NCI-H82 (cell line): ENCODE data around the gene ACSF3.
"Not testable (repeated sequence)": the region's sequence is repeated elsewhere in the genome, so short reads cannot be mapped to it uniquely, and the experiment has no call there.

ENCODE experiments used
- DNase-seq: peaks from one replicate; lab custom pipeline; 2025; lab: John Stamatoyannopoulos, UW

ACSF3 gene

GRCh38 chr16:89175280-89176146 lies 81.9 kb downstream of the ACSF3 start:
- DNase-seq = peak; percentile 28

- DNase-seq = no peak
These were observed 82.6 kb downstream of the ACSF3 start for GRCh38 chr16:89176147-89176690.

GRCh38 chr16:89176717-89177116 lies 83.1 kb downstream of the ACSF3 start:
- DNase-seq = no peak

DNA sequence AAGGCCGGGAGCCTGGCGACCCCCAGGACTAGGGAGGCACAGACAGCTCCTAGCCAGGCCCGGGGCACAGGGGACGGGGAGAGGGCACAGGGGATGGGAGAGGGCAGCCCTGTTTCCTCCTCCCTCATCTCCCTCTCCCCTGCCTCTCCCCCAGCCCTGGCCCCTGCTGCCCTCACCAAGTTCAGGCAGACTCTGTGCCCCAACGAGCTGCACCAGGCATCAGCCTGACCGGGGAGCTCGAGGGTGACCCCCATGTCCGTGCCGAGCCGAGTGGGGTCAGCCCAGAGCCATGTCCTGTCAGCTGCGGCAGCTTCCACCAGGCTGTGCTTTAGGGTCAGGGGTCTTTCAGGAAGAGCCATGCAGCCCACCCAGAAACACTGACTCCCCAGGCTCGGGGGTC lies 83.8 kb downstream of the ACSF3 start:
- no peak for DNase-seq

- no peak for DNase-seq
These were observed 84.9 kb downstream of the ACSF3 start for GRCh38 chr16:89178453-89179147.

- no peak for DNase-seq
These were observed 85.5 kb downstream of the ACSF3 start for GRCh38 chr16:89179148-89179484.

GRCh38 chr16:89179656-89180315 lies 86.1 kb downstream of the ACSF3 start:
- DNase-seq = no peak

DNA sequence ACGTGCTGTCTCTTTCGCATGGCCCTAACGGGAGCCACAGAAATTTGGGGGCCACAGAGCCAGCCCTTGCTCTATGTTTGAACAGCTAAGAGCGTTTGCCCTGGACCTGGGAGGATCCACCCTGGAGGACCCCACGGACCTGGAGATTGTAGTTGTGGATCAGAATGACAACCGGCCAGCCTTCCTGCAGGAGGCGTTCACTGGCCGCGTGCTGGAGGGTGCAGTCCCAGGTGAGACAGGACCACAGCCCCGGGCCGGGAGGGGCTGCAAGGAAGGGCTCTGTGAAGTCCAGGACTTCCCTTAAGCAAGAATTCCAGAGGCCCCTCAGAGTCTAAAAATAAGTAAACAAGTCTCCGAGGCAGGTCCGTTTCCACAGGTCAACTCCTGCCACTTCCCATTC lies 89.8 kb downstream of the ACSF3 start:
- no peak for DNase-seq

GRCh38 chr16:89183975-89184676 lies 90.5 kb downstream of the ACSF3 start:
- no peak for DNase-seq

DNA sequence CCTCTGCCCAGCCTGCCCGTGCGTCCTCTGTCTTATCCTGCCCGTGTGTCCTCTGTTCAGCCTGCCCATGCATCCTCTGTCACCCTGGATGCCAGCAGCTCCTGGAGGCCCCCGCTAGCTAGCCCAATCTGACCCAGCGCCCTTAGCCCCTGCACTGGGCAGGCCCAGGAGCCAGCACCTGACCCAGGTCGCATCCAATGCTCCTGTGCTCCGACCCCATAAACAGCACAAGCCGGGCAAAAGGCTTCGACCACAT lies 91.0 kb downstream of the ACSF3 start:
- no peak for DNase-seq

- DNase-seq = no peak
These were observed 91.5 kb downstream of the ACSF3 start for GRCh38 chr16:89184933-89185794.

- DNase-seq = not testable (repeated sequence)
These were observed 92.4 kb downstream of the ACSF3 start for GRCh38 chr16:89185887-89186592.

DNA sequence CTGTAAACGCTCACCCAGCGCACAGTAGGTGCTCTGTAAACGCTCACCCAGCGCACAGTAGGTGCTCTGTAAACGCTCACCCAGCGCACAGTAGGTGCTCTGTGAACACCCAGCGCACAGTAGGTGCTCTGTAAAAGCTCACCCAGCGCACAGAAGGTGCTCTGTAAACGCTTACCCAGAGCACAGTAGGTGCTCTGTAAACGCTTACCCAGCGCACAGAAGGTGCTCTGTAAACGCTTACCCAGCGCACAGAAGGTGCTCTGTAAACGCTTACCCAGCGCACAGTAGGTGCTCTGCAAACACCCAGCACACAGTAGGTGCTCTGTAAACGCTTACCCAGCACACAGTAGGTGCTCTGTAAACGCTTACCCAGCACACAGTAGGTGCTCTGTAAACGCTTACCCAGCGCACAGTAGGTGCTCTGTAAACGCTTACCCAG lies 93.0 kb downstream of the ACSF3 start:
- not testable (repeated sequence) for DNase-seq

- DNase-seq = no peak
These were observed 93.5 kb downstream of the ACSF3 start for GRCh38 chr16:89187032-89187769.

- DNase-seq = no peak
These were observed 94.2 kb downstream of the ACSF3 start for GRCh38 chr16:89187770-89188392.

DNA sequence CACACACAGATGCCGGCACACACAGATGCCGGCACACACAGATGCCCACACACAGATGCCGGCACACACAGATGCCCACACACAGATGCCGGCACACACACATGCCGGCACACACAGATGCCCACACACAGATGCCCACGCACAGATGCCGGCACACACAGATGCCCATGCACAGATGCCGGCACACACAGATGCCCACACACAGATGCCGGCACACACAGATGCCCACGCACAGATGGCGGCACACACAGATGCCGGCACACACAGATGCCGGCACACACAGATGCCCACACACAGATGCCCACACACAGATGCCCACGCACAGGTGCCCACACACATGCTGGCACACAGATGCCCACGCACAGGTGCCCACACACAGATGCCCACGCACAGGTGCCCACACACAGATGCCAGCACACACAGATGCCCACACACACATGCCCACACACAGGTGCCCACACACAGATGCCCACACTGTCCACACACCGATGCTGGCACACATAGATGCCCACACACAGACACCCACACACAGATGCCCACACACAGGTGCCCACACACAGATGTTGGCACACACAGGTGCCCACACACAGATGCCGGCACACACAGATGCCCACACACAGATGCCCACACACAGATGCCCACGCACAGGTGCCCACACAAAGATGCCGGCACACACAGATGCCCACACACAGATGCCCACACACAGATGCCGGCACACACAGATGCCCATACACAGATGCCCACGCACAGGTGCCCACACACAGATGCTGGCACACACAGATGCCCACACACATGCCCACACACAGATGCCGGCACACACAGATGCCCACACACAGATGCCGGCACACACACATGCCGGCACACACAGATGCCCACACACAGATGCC lies 95.1 kb downstream of the ACSF3 start:
- DNase-seq = not testable (repeated sequence)

DNA sequence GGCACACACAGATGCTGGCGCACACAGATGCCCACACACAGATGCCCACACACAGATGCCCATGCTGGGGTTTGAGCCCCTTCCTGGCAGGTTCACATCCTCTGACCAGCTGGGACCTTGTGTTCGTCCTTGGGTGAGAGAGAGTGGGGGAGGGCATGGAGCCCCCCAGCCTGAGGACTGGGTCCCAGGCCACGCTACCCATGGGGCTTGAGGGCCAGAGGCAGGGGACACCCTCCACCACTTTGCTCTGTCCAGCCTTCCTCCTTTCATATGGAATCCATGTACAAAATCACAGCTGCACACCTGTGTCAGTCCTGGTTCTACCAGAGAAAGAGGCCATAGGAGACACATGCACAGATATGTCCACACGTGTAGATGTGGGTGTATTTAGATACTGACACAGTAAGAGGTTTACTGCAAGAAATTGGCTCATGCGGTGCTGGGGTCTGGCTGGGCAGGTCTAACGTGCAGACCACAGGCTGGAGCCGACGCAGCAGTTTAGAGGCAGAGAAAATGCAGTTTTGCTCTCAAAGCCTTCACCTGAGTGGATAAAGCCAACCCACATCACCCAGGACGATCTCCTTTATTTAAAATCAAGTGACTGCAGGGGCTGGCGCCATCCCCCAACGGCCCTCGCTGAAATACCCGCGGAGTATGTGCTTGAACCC lies 95.8 kb downstream of the ACSF3 start:
- DNase-seq = peak; percentile 28
